CD1c-positive myeloid dendritic cell (primary cell): ENCODE measurements around the gene CHMP2B.

Experiments used
- DNase-seq: peaks from one replicate; pipeline ENCODE4 v3.0.0-alpha.2; 2016; ENCODE audit errors: extremely low spot score

Gene CHMP2B

GRCh38 chr3:87227104-87227834, at the start of gene CHMP2B:
CHMP2B (plus strand) TSS chr3:87227309; CDS start chr3:87227523, 214 bp downstream.
- peak; percentile 98 for DNase-seq

GRCh38 chr3:87179642-87180041, 47.5 kb upstream of the CHMP2B start:
- DNase-seq: no peak

- no peak for DNase-seq
Measured at GRCh38 chr3:87181551-87181950, 45.6 kb upstream of the CHMP2B start.

GRCh38 chr3:87182023-87182422, 45.1 kb upstream of the CHMP2B start:
- no peak for DNase-seq

- DNase-seq: no peak
Measured at GRCh38 chr3:87186608-87187159, 40.4 kb upstream of the CHMP2B start.

- DNase-seq: no peak
Measured at GRCh38 chr3:87191175-87191574, 35.9 kb upstream of the CHMP2B start.

GRCh38 chr3:87191641-87192040, 35.5 kb upstream of the CHMP2B start:
- no peak for DNase-seq

- no peak for DNase-seq
Measured at GRCh38 chr3:87196879-87197278, 30.2 kb upstream of the CHMP2B start.

GRCh38 chr3:87197531-87197930, 29.6 kb upstream of the CHMP2B start:
- no peak for DNase-seq

GRCh38 chr3:87198774-87199173, 28.3 kb upstream of the CHMP2B start:
- no peak for DNase-seq

GRCh38 chr3:87199628-87200027, 27.5 kb upstream of the CHMP2B start:
- no peak for DNase-seq

GRCh38 chr3:87200060-87200647, 27.0 kb upstream of the CHMP2B start:
- no peak for DNase-seq

GRCh38 chr3:87201727-87202126, 25.4 kb upstream of the CHMP2B start:
- no peak for DNase-seq

- DNase-seq: no peak
Measured at GRCh38 chr3:87203809-87204208, 23.3 kb upstream of the CHMP2B start.

- no peak for DNase-seq
Measured at GRCh38 chr3:87206070-87206469, 21.0 kb upstream of the CHMP2B start.

GRCh38 chr3:87206635-87207034, 20.5 kb upstream of the CHMP2B start:
- DNase-seq: no peak

- no peak for DNase-seq
Measured at GRCh38 chr3:87207460-87207859, 19.6 kb upstream of the CHMP2B start.

- DNase-seq: no peak
Measured at GRCh38 chr3:87209111-87209510, 18.0 kb upstream of the CHMP2B start.

- no peak for DNase-seq
Measured at GRCh38 chr3:87218560-87218959, 8.5 kb upstream of the CHMP2B start.

- no peak for DNase-seq
Measured at GRCh38 chr3:87219611-87220010, 7.5 kb upstream of the CHMP2B start.

- no peak for DNase-seq
Measured at GRCh38 chr3:87225659-87226058, 1.4 kb upstream of the CHMP2B start.

- DNase-seq: no peak
Measured at GRCh38 chr3:87227835-87228144, 681 bp downstream of the CHMP2B start.

GRCh38 chr3:87228316-87228715, 1.2 kb downstream of the CHMP2B start:
- no peak for DNase-seq

GRCh38 chr3:87229113-87229512, 2.0 kb downstream of the CHMP2B start:
- no peak for DNase-seq
